GM19351 (cell line): ENCODE results near the gene FFAR3.

ENCODE experiments used
- ATAC-seq: cut with Tn5 transposase; IDR thresholded peaks from one replicate; pipeline ENCODE4 v1.9.1; 2021; ENCODE audit warnings: mild to moderate bottlenecking, moderate library complexity; ENCODE audit not compliant: unreplicated experiment

Gene FFAR3, protein sequence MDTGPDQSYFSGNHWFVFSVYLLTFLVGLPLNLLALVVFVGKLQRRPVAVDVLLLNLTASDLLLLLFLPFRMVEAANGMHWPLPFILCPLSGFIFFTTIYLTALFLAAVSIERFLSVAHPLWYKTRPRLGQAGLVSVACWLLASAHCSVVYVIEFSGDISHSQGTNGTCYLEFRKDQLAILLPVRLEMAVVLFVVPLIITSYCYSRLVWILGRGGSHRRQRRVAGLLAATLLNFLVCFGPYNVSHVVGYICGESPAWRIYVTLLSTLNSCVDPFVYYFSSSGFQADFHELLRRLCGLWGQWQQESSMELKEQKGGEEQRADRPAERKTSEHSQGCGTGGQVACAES

DNA sequence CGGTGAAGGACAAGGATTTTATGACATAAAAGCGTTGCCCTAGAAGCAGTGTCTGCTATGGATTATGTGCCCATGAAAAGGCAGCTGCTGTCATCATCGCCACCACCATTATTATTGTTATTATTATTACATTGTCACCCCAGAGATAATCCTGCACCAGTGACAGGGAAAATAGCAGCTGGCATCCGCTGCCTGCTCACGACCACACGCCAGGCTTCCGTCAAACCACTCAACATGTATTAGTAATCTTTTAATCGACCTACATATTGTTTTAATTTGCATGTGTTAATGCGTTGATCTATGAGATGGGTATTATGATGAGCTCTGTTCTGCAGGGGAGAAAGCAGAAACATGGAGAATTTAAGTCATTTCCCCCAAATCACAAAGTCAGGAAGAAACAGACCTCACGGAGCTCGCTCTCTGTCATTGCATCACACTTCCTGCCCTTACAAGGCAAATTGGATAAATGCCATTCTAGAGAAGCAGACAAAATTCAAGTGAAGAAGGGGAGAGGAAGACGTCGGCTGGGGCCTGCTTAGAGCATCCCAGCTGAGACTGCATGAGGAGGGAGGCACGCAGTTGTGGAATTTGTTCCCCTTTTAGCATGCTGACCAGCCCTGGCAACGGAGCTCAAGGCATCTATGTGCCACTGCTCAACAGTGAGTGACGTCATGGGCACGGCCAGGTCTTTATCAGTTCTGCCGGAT lies at the start of gene FFAR3:
Gene FFAR3 (plus strand): TSS at position 594 of the 707 bp plus-strand sequence. CDS start 431 bp downstream, outside the sequence.
- no peak for ATAC-seq

DNA sequence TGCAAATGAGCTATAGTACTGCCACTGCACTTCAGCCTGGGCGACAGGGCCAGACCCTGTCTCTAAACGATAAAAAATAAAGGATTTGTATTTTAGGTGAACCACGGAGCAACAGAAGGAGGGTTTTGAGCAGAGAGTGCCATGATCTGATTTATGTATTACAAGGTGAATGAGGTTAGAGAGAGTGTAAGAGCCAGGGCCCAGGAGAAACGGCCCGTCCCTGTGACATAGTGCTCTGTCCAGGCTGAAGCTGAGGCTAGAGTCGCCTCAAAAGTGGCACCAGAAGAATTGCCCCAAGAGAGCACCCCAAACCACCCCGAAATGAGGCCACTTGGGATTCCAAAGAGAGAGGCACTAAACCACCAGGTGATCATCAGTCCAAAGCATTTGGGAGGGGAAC lies 49.4 kb upstream of the FFAR3 start:
- no peak for ATAC-seq

DNA sequence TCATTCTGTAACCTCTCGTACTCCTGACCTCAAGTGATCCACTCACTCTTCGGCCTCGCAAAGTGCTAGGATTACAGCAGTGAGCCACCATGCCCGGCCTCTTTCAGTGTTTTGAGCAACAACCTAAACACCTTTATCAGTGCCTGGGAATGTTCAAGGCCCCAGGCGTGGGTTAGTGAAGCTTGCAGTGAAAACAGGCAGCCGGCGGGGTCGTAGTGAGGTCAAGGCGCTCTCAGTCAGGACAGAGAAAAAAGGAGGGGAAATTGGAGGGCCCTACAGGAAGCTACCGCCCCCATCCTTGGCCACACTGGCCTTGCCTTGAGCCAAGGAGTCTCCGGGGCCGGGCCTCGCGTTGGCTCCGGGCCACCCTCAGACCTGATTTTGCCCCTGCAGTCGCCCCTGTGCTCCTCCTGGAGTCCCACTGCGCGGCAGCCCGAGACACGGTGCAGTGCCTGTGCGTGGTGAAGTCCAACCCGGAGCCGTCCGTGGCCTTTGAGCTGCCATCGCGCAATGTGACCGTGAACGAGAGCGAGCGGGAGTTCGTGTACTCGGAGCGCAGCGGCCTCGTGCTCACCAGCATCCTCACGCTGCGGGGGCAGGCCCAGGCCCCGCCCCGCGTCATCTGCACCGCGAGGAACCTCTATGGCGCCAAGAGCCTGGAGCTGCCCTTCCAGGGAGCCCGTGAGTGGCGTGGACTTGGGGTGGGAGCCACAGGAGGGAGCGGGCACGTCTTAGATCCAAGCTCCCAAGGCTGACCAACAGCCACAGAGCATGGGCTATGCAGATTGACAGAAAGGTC lies 48.6 kb upstream of the FFAR3 start:
- no peak for ATAC-seq

DNA sequence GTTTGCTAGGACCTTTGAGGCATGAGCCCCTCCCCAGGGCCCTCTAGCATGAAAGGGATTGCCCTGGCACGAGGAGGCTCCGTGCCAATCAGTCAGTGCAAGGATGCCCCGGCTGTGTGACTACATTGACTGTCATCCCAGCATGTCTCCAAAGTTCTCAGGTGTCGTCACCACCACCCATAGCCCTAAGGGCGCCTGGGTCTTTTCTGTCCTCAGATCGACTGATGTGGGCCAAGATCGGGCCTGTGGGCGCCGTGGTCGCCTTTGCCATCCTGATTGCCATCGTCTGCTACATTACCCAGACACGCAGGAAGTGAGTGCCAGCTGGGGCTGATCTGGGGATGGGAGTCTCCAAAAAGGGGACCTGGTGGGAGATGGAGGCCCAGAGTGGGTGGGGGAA lies 47.9 kb upstream of the FFAR3 start:
- no peak for ATAC-seq

DNA sequence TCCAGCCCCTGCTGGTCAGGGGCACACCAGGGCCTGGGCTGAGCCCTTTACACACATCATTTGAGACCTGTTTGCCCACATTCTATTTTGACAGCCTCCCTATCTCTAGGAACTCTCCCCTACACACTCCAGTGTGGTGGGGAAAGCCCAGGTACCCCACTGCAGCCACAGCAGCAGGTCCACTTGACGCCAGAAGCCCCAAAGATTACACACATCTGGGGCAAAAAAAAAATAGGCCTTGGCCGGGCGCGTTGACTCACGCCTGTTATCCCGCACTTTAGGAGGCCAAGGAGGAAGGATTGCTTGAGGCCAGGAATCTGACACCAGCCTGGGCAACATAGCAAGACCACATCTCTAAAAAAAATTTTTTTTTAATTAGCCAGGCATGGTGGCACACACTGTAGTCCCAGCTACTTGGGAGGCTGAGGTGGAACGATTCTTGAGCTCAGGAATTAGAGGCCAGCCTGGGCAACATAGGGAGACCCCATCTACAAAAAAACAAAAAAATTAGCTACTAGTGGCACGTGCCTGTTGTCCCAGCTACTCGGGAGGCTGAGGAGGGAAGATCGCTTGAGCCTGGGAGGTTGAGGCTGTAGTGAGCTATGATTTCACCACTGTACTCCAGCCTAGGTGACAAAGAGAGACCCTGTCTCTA lies 47.3 kb upstream of the FFAR3 start:
- ATAC-seq: no peak

DNA sequence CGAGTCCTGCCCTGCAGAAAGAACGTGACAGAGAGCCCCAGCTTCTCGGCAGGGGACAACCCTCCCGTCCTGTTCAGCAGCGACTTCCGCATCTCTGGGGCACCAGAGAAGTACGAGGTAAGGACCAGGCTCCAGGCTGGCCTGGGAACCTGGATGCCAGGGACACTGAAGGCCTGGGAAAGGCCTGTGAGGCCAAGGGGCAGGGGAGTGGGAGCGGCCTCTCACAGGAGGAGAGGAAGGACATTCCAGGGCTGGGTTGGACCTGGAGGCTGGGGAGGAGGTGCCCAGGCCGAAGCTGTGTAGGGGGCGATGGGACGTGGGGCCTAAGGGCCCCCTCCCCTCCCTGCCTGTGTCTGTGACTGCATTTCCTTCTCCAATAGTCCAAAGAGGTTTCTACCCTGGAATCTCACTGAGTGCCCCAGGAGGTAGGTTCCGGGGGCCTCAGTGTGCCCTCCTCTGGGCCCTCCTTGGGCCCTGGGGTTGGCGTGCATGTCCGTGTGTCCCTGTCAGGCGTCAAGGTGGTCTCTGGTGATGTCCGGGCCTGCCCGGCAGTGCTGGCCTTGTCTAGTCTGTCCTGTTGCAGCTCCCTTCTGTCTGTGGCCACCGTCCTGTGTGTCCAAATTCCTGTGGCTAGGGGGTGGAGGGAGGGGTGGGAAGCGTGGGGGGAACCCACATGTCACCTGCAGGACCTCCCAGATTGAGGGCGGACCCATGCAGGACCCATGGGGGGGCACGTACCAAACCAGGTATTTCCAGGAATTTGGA lies 46.2 kb upstream of the FFAR3 start:
- ATAC-seq: no peak

DNA sequence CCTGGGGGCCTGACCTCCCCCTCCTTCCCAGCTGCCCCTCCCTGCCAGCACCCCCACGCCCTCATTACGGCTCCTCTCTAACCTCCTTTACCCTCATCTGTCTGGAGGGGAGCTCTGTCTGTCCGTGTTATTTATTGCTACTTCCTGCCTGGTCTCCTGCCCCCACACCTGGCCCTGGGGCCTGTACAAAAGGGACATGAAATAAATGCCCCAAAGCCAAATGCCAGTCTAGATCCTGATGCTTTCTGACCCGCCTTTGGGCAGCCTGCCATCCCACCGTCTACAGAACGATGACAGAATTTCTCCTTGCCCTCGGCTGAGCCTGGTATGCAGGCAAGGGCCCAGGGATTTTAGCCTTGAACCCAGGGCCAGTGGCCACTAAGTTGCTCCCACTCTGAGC lies 44.7 kb upstream of the FFAR3 start:
- ATAC-seq: no peak

DNA sequence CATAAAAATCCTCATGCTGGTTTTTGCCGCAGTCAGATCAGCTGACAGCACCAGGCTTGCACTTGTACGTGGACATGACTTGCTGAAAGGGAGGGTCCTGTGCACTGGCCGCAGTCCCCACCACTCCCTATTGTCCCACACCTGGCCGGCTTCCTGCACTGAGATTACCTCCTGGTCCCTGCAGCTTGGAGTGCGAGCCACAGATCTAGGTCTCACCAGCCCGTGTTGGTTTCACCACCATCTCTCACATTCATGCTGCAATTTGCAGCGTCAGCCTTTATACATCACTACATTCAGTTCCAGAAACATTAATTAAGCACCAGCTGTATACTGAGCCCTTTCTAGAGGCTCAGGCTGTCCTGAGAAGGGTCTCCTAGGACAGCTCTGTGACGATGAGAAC lies 44.2 kb upstream of the FFAR3 start:
- ATAC-seq: no peak

DNA sequence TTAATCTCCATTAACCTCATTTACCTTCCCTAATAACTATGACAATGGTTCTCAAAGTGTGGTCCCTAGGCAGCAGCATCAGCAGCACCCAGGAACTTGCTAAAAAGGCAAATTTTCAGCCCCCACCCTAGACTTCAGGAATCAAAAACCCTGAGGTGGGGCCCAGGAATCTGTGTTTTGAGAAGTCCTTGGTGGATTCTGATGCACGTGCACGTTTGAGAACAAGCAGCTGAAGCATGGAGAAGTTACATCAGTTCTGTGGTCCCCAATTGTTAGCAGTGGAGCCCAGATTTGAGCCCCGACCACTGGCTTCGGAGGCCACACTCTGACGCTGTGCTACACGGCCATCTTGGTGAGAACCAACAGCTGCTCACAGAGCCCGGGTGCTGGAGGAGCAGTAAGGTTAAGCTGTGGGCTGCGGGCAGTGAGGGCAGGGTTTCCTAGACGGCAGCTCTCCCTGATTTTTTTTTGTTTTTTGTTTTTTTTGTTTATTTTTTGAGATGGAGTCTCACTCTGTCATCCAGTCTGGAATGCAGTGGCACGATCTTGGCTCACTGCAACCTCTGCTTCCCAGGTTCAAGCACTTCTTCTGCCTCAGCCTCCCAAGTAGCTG lies 43.3 kb upstream of the FFAR3 start:
- ATAC-seq: no peak

DNA sequence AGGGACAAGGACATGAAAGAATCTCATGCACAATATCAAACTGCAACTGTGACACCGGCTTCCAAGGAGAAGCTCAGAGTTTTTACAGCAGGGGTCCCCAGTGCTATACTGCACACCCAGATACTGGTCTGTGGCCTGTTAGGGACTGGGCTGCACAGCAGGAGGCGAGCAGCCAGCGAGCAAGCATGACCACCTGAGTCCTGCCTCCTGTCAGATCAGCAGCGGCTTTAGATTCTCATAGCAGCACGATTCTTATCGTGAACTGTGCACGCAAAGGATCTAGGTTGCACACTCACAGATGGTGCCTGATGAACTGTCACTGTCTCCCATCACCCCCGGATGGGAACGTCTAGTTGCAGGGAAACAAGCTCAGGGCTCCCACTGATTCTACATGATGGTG lies 42.4 kb upstream of the FFAR3 start:
- no peak for ATAC-seq

DNA sequence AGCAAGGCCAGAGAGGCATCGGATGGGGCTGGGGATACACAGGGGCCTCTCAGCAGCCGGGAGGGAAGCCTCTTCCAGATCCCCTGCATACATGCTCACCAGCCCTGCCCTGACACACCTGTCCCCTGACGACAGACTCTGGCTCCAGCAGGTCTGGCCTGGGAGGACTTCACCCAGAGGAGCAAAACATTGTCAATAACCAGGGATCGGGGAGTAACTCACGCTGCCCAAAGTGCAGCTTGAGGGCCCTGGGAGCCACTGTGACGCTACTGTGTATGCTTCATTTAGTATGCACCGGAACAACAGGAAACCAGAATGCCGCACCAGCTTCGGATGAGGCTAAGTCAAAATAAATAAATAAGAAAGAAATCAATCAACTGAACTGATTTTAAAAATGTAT lies 41.7 kb upstream of the FFAR3 start:
- no peak for ATAC-seq

DNA sequence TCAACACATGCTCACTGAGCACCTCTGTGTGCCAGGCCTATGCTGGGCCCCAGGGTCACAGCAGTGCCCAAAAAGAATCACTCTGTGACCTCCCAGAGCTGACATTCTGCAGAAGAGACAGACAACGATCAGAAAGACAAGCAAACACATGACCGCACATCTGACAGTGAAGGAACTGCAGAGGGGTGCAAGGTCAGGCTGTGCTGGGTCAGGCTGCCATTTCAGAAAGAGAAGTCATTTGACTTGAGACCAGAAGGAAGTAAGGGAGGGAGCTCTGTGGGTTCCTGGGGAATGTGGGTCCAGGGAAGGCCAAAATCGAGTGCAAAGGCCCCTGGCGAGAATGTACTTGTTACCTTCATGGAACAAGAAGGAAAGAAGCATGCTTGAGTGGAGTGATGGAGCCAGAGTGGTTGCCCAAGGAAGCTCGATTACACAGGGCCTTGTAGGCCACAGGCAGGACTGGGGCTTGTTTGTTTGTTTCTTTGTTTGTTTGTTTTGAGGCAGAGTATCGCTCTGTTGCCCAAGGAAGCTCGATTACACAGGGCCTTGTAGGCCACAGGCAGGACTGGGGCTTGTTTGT lies 40.7 kb upstream of the FFAR3 start:
- ATAC-seq: no peak

DNA sequence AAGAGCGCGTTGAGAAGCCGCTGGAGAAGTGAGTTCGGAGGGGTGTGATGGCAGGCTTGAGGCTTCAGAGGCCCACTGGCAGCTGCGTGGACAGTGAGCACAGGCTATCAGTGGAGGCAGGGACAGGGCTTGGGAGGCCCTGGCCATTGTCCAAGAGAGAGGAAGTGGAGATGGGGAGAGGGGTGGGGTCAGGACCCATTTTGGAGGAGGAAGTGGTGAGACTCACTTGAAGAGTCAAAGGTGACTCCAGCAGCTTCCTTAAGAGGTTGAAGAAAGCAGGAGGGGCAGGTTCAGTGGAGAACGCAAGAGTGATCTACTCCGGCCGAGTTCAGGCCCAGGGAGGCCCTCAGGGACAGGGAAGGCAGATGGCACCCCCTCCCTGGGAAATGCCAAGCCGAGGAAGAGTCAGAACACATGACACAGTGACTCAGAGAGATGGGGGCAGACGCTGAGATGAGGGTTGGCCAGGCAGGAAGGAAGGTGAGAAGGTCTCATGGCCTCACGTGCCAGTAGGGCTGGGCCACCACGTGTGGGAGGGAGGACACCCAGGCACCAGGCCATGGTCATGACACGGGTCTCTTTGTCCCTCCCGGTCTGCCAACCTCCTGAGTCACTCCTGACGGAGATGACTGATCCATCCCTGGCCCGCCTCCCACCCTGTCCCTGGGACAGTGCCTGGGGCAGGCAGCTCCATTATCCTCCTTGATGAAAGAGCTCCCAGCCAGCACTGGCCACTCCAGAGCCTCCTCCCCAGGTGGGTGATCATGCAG lies 39.4 kb upstream of the FFAR3 start:
- ATAC-seq: no peak

DNA sequence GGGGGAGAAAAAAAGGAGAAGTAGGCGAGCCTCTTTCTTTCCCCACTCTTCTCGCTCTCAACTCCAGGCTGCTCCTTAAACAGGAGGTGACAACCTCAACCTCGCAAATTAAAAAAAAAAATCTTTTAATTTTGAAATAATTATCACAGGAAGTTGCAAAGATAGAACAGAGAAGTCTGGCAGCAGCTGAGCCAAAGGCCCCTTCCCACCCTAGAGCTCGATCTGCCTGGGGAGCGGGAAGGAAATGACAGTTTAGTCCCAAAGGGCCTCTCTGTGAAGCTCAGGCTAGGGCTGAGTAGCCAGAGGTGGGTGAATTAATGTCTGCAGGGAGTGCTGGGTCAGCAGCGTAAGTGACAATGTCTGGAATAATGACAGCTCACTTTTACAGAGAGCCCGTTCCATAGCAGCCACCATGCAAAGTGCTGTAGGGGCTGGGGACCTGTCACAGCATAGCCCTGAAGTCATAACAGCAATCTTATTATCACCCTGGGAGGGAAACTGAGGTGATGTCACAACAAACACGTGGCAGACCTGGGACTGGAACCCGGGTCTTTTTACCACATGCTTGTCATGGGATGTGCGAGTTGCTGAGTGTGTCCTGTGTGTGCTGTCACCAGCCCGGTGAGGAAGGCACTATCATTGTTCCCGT lies 38.1 kb upstream of the FFAR3 start:
- ATAC-seq: no peak

DNA sequence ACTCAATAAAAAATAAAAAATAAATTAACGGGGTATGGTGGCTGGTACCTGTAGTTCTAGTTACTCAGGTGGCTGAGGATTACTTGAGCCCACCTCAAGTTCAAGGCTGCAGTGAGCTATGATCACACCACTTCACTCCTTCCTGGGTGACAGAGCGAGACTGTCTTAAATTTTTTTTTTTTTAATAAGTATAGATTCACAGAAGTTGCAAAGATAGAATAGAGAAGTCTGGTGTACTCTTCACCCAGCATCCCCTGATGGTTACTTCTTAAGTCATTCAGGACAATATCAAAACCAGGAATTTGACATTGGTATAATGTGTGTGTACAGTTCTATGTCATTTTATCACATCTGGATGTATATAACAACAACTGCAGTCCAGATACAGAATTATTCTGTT lies 37.0 kb upstream of the FFAR3 start:
- no peak for ATAC-seq

DNA sequence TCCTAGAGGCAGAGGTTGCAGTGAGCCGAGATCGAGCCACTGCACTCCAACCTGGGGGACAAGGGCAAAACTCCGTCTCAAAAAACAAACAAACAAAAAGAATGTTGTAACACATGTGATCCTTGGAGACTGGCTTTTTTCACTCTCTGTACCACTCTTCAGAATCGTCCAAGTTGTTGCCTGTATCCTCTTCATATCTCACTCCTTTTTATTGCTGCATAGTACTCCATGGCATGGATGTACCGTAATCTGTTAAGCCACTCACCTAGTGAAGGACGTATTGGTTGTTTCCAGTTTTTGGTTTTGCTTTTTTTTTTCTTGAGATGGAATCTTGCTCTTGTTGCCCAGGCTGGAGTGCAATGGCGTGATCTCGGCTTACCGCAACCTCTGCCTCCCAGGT lies 36.2 kb upstream of the FFAR3 start:
- ATAC-seq: no peak

DNA sequence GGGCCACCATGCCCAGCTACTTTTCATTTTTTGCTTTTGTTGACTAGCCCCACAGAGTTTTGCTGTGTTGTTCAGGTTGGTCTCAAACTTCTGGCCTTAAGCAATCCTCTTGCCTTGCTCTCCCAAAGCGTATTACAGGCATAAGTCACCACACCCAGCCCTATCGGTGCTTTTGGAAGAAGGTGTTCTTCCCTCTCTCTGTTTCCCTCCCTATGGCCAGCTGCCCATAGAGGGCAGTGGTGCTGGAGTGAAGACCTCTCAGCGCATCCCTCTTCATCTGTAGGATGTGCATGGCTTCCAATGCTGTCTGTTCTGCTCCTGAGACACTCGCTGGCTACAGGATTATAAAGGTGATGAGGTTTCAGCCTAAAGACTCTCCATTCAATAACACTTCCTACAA lies 30.6 kb upstream of the FFAR3 start:
- no peak for ATAC-seq

DNA sequence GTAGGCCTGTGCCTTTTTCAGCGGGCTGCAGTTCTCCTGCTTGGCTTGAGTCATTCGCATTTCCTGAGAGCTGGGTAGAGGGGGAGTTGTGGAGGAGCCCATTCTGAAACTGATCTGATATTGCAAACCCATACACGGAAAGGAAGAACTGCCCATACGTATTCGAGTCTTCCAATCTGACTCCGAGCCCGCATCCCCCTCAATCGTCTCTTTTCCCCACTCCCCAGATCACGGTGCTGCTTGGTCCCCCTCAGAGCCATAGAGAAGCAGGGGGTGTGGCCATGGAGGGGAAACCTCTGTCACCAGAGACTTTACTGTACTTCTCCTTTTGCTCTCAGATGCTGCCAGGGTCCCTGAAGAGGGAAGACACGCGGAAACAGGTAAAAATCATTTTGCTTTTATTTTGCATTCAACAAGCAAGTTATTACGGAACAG lies 29.4 kb upstream of the FFAR3 start, which contains the start of gene CD22:
Gene CD22 (plus strand): TSS at position 337 of the 435 bp plus-strand sequence. CDS start 2,854 bp downstream, outside the sequence.
- no peak for ATAC-seq
